ENCODE measurements around the gene ADAM8.

ADAM8 gene

DNA sequence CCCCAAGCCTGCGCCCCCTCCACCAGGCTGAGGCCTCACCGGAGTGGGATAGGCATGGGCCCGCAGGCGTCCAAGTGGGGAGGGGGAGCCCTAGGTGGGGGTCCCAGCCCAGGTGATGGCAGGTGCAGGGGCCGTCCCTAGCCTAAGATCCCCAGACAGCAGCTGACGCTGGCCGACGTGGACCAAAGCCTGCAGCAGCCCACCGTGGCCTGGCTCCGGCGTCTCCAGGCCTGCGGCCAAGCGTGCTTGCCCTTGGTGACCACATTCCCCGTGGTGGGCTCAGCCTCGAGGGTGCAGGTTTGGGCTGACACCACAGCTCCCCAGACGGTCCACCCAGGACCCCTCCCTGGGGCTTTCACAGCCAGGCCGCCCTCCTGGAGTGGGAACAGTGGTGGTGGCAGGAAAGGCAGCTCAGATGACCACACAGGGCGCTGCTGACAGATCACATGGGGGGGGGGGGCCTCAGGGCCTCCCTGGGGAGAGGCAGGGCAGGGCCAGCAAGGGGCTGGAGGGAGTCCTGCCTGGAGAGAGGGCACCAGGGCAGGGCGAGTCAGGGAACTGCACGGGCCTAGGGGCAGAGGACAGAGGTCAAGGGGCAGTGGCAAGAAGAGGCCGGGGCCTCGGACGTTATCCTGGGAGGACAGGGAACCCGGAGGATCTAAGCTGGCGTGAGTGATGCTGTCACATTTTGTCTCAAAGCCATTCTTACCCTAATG lies 767 bp upstream of the ADAM8 start:
- H3K36me3 ChIP-seq (ENCODE audit: control insufficient read depth in 5 of 5, insufficient read depth in 5 of 5, low read length in 5 of 5), result peaks cover 0 to 39% (median 38%) of the 10 kb centered on the region in 5 donors
- no peak overlapping the region for H3K27ac ChIP-seq (ENCODE audit: low read depth, low read length)
- H3K4me3 ChIP-seq (ENCODE audit: low read depth in 1 of 5, low read length in 5 of 5), result no peak overlapping the region
- H3K4me1 ChIP-seq (ENCODE audit: control insufficient read depth in 5 of 5, insufficient read depth in 5 of 5, low read length in 5 of 5), result peaks cover 0 to 34% (median 11%) of the 10 kb centered on the region in 5 donors
- no peaks in the 10 kb centered on the region for H3K9me3 ChIP-seq (ENCODE audit: control insufficient read depth in 5 of 5, low read length in 5 of 5)
- no peak overlapping the region for H3K9ac ChIP-seq (ENCODE audit: low read length in 5 of 5)
- peaks cover 12 to 33% (median 26%) of the 10 kb centered on the region in 5 donors for H3K27me3 ChIP-seq (ENCODE audit: control insufficient read depth in 5 of 5, insufficient read depth in 4 of 5, low read length in 5 of 5)

- H3K9ac ChIP-seq (ENCODE audit: low read length in 5 of 5), result no peak overlapping the region
- peaks cover 0 to 30% (median 24%) of the 10 kb centered on the region in 5 donors for H3K36me3 ChIP-seq (ENCODE audit: control insufficient read depth in 5 of 5, insufficient read depth in 5 of 5, low read length in 5 of 5)
- no peaks in the 10 kb centered on the region for H3K9me3 ChIP-seq (ENCODE audit: control insufficient read depth in 5 of 5, low read length in 5 of 5)
- H3K27ac ChIP-seq (ENCODE audit: low read depth, low read length), result no peak overlapping the region
- peaks cover 12 to 33% (median 26%) of the 10 kb centered on the region in 5 donors for H3K27me3 ChIP-seq (ENCODE audit: control insufficient read depth in 5 of 5, insufficient read depth in 4 of 5, low read length in 5 of 5)
- peak overlapping the region in 3 of 5 donors; percentile 23 to 46 (median 41) for H3K4me3 ChIP-seq (ENCODE audit: low read depth in 1 of 5, low read length in 5 of 5)
- peaks cover 0 to 34% (median 11%) of the 10 kb centered on the region in 5 donors for H3K4me1 ChIP-seq (ENCODE audit: control insufficient read depth in 5 of 5, insufficient read depth in 5 of 5, low read length in 5 of 5)
These were observed 601 bp downstream of the ADAM8 start for GRCh38 chr10:133276100-133276434.

DNA sequence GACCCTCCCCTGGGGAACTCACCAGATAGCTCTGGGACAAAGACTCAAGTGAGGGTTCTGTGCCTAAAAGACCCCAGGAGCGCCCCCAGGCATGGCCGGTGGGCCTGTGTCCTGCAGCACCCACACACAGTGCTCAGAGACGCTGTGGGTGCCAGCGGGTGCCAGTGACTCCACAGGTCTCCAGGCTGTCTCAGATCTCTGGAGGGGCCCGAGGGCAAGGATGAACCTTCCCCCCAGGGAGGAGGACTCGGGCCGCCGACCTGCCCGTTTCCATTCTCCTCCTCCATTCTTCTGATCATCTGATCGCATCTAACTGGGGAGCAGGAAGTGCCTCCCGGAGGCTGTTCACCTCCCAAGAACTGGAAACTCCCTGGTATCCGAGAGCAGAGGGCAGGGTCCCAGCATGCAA lies 980 bp downstream of the ADAM8 start:
- H3K9ac ChIP-seq (ENCODE audit: low read length in 5 of 5), result no peak overlapping the region
- no peak overlapping the region for H3K27ac ChIP-seq (ENCODE audit: low read depth, low read length)
- H3K9me3 ChIP-seq (ENCODE audit: control insufficient read depth in 5 of 5, low read length in 5 of 5), result no peaks in the 10 kb centered on the region
- peak overlapping the region in 2 of 5 donors; percentile 41 to 46 for H3K4me3 ChIP-seq (ENCODE audit: low read depth in 1 of 5, low read length in 5 of 5)
- H3K27me3 ChIP-seq (ENCODE audit: control insufficient read depth in 5 of 5, insufficient read depth in 4 of 5, low read length in 5 of 5), result peaks cover 12 to 33% (median 26%) of the 10 kb centered on the region in 5 donors
- H3K36me3 ChIP-seq (ENCODE audit: control insufficient read depth in 5 of 5, insufficient read depth in 5 of 5, low read length in 5 of 5), result peaks cover 0 to 28% (median 22%) of the 10 kb centered on the region in 5 donors
- peaks cover 0 to 34% (median 11%) of the 10 kb centered on the region in 5 donors for H3K4me1 ChIP-seq (ENCODE audit: control insufficient read depth in 5 of 5, insufficient read depth in 5 of 5, low read length in 5 of 5)

DNA sequence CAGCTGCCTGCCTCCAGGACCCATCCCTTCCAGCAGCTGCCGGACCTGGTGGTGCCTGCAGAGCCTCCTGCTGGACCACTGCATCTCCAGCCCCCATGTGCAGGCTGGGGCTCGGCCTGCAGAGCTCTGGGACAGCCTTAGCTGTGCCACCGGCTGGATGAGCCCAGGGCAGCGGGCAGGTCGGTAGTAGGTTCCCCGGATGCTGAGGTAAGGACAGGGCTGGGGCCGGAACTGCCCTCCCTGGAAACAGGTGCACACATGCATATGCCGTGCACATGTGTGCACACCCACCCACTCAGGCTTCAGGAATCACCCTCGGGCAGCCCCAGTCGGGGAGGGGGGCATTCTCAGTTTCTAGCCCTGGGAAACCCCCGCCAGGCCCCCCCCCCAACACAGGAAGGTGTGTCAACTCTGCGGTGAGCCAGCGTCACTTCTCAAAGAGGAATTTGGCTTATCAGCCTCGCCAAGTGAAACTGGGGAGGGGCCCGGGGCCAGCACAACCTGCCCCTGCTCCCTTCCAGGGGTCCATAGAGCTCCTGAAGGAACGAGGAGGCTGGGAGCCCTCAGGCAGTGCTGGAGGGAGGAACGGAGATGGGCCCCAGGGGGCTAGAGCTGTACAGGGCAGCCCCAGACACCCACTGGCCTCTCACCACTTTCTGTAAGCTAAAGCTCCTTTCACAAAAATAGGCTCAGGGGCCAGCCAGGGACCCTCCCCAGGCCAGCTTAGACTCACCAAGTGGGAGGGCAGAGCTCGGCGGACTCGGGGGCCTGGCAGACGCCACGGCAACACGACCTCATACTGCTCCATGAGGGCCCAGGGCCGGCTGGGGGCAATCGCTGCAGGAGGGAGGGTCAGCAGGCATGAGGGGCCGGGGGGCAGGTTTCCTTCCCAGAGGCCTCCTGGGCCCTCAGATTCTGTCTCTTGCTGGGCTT lies 1.7 kb downstream of the ADAM8 start:
- H3K27me3 ChIP-seq (ENCODE audit: control insufficient read depth in 5 of 5, insufficient read depth in 4 of 5, low read length in 5 of 5), result peaks cover 12 to 33% (median 26%) of the 10 kb centered on the region in 5 donors
- H3K4me1 ChIP-seq (ENCODE audit: control insufficient read depth in 5 of 5, insufficient read depth in 5 of 5, low read length in 5 of 5), result peaks cover 0 to 34% (median 11%) of the 10 kb centered on the region in 5 donors
- H3K9me3 ChIP-seq (ENCODE audit: control insufficient read depth in 5 of 5, low read length in 5 of 5), result no peaks in the 10 kb centered on the region
- H3K9ac ChIP-seq (ENCODE audit: low read length in 5 of 5), result no peak overlapping the region
- no peak overlapping the region for H3K27ac ChIP-seq (ENCODE audit: low read depth, low read length)
- H3K36me3 ChIP-seq (ENCODE audit: control insufficient read depth in 5 of 5, insufficient read depth in 5 of 5, low read length in 5 of 5), result peaks cover 0 to 27% (median 17%) of the 10 kb centered on the region in 5 donors
- peak overlapping the region in 2 of 5 donors; percentile 41 to 46 for H3K4me3 ChIP-seq (ENCODE audit: low read depth in 1 of 5, low read length in 5 of 5)

DNA sequence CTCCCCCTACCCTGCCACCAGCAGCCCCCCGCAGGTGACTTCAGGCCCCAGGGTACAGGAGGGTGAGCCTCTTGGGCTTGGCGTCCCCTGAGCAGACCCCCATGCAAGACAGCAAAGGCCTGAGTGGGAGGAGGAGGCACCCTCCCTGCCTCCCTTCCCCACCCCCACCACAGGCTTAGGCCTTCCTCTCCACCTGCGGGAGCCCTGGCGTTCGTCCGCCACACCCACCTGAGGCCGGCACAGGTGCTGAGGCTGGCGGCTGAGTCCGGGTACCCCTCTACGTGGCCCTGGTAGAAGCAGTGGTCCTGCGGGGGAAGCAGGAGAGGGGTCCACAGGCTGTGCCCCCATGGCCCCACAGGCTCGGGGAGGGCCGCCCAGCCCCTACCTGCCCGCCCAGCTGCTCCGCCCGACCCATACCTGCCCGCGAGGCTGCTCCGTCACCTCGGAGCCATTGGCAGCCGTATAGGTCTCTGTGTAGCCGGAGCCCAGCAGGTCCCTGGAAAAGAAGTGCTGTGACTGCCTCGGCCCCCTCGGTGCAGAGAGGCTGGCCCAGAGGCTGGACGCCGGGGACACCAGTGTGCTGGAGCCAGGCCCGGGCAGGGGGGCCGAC lies 3.0 kb downstream of the ADAM8 start:
- H3K27ac ChIP-seq (ENCODE audit: low read depth, low read length), result no peak overlapping the region
- H3K9me3 ChIP-seq (ENCODE audit: control insufficient read depth in 5 of 5, low read length in 5 of 5), result no peaks in the 10 kb centered on the region
- no peak overlapping the region for H3K9ac ChIP-seq (ENCODE audit: low read length in 5 of 5)
- no peak overlapping the region for H3K4me3 ChIP-seq (ENCODE audit: low read depth in 1 of 5, low read length in 5 of 5)
- peaks cover 0 to 30% (median 11%) of the 10 kb centered on the region in 5 donors for H3K4me1 ChIP-seq (ENCODE audit: control insufficient read depth in 5 of 5, insufficient read depth in 5 of 5, low read length in 5 of 5)
- peaks cover 12 to 33% (median 26%) of the 10 kb centered on the region in 5 donors for H3K27me3 ChIP-seq (ENCODE audit: control insufficient read depth in 5 of 5, insufficient read depth in 4 of 5, low read length in 5 of 5)
- H3K36me3 ChIP-seq (ENCODE audit: control insufficient read depth in 5 of 5, insufficient read depth in 5 of 5, low read length in 5 of 5), result peaks cover 0 to 13% (median 3%) of the 10 kb centered on the region in 5 donors

GRCh38 chr10:133272964-133273420 lies 3.7 kb downstream of the ADAM8 start:
- Histone ChIP-seq H3K36me3 (ENCODE audit: control insufficient read depth in 5 of 5, insufficient read depth in 5 of 5, low read length in 5 of 5) (peaks cover 0 to 12% (median 3%) of the 10 kb centered on the region in 5 donors), H3K9ac (ENCODE audit: low read length in 5 of 5) (no peak overlapping the region), H3K4me3 (ENCODE audit: low read depth in 1 of 5, low read length in 5 of 5) (no peak overlapping the region), H3K9me3 (ENCODE audit: control insufficient read depth in 5 of 5, low read length in 5 of 5) (no peaks in the 10 kb centered on the region), H3K27ac (ENCODE audit: low read depth, low read length) (no peak overlapping the region), H3K4me1 (ENCODE audit: control insufficient read depth in 5 of 5, insufficient read depth in 5 of 5, low read length in 5 of 5) (peaks cover 0 to 24% (median 8%) of the 10 kb centered on the region in 5 donors), H3K27me3 (ENCODE audit: control insufficient read depth in 5 of 5, insufficient read depth in 4 of 5, low read length in 5 of 5) (peaks cover 12 to 33% (median 26%) of the 10 kb centered on the region in 5 donors)

GRCh38 chr10:133272301-133272963 lies 4.2 kb downstream of the ADAM8 start:
- no peak overlapping the region for H3K4me3 ChIP-seq (ENCODE audit: low read depth in 1 of 5, low read length in 5 of 5)
- H3K9me3 ChIP-seq (ENCODE audit: control insufficient read depth in 5 of 5, low read length in 5 of 5), result no peaks in the 10 kb centered on the region
- peaks cover 0 to 18% (median 7%) of the 10 kb centered on the region in 5 donors for H3K4me1 ChIP-seq (ENCODE audit: control insufficient read depth in 5 of 5, insufficient read depth in 5 of 5, low read length in 5 of 5)
- H3K27ac ChIP-seq (ENCODE audit: low read depth, low read length), result no peak overlapping the region
- no peak overlapping the region for H3K9ac ChIP-seq (ENCODE audit: low read length in 5 of 5)
- H3K27me3 ChIP-seq (ENCODE audit: control insufficient read depth in 5 of 5, insufficient read depth in 4 of 5, low read length in 5 of 5), result peaks cover 12 to 32% (median 26%) of the 10 kb centered on the region in 5 donors
- peaks cover 0 to 12% (median 3%) of the 10 kb centered on the region in 5 donors for H3K36me3 ChIP-seq (ENCODE audit: control insufficient read depth in 5 of 5, insufficient read depth in 5 of 5, low read length in 5 of 5)

- Histone ChIP-seq H3K4me1 (ENCODE audit: control insufficient read depth in 5 of 5, insufficient read depth in 5 of 5, low read length in 5 of 5) (peaks cover 0 to 16% (median 7%) of the 10 kb centered on the region in 5 donors), H3K9me3 (ENCODE audit: control insufficient read depth in 5 of 5, low read length in 5 of 5) (no peaks in the 10 kb centered on the region), H3K27me3 (ENCODE audit: control insufficient read depth in 5 of 5, insufficient read depth in 4 of 5, low read length in 5 of 5) (peaks cover 12 to 29% (median 26%) of the 10 kb centered on the region in 5 donors), H3K36me3 (ENCODE audit: control insufficient read depth in 5 of 5, insufficient read depth in 5 of 5, low read length in 5 of 5) (peaks cover 0 to 12% (median 3%) of the 10 kb centered on the region in 5 donors), H3K27ac (ENCODE audit: low read depth, low read length) (no peak overlapping the region), H3K4me3 (ENCODE audit: low read depth in 1 of 5, low read length in 5 of 5) (no peak overlapping the region), H3K9ac (ENCODE audit: low read length in 5 of 5) (no peak overlapping the region)
These were observed 5.0 kb downstream of the ADAM8 start for GRCh38 chr10:133271521-133272300.
